HG02678 (cell line): Measurements from ENCODE around the gene SEC14L1.

Source experiments
- ATAC-seq: cut with Tn5 transposase; IDR thresholded peaks from one replicate; pipeline ENCODE4 v1.9.1; 2021; ENCODE audit warnings: mild to moderate bottlenecking, moderate library complexity; ENCODE audit not compliant: unreplicated experiment

The SEC14L1 gene

GRCh38 chr17:77211681-77212080, 70.9 kb downstream of the SEC14L1 start:
- no peak for ATAC-seq

- ATAC-seq: peak; percentile 76
These were observed 71.5 kb downstream of the SEC14L1 start for GRCh38 chr17:77212081-77212832.

GRCh38 chr17:77212833-77213777, 72.3 kb downstream of the SEC14L1 start:
- no peak for ATAC-seq

- ATAC-seq: no peak
These were observed 73.0 kb downstream of the SEC14L1 start for GRCh38 chr17:77213778-77214132.

GRCh38 chr17:77214328-77214727, 73.6 kb downstream of the SEC14L1 start:
- no peak for ATAC-seq

- ATAC-seq: no peak
These were observed 74.0 kb downstream of the SEC14L1 start for GRCh38 chr17:77214743-77215142.

- no peak for ATAC-seq
These were observed 74.5 kb downstream of the SEC14L1 start for GRCh38 chr17:77215281-77215680.

- ATAC-seq: no peak
These were observed 75.7 kb downstream of the SEC14L1 start for GRCh38 chr17:77216486-77216885.

GRCh38 chr17:77217123-77217522, 76.4 kb downstream of the SEC14L1 start:
- no peak for ATAC-seq

- no peak for ATAC-seq
These were observed 76.8 kb downstream of the SEC14L1 start for GRCh38 chr17:77217566-77217965.

- ATAC-seq: no peak
These were observed 78.1 kb downstream of the SEC14L1 start for GRCh38 chr17:77218902-77219301.

- ATAC-seq: no peak
These were observed 81.6 kb downstream of the SEC14L1 start for GRCh38 chr17:77222356-77222755.

- ATAC-seq: no peak
These were observed 83.1 kb downstream of the SEC14L1 start for GRCh38 chr17:77223642-77224420.

- no peak for ATAC-seq
These were observed 84.5 kb downstream of the SEC14L1 start for GRCh38 chr17:77225265-77225664.

- ATAC-seq: no peak
These were observed 86.9 kb downstream of the SEC14L1 start for GRCh38 chr17:77227461-77228240.

- no peak for ATAC-seq
These were observed 87.5 kb downstream of the SEC14L1 start for GRCh38 chr17:77228241-77228752.

GRCh38 chr17:77228816-77229215, 88.0 kb downstream of the SEC14L1 start:
- no peak for ATAC-seq

- ATAC-seq: no peak
These were observed 89.1 kb downstream of the SEC14L1 start for GRCh38 chr17:77229786-77230435.

GRCh38 chr17:77230436-77230830, 89.7 kb downstream of the SEC14L1 start:
- ATAC-seq: no peak
